ENCODE data around the gene CDC73. TPM values are rescaled to one million over a fixed set of nuclear protein-coding genes. Genes with fewer than 3 reads are reported as not detected.
"Not testable (repeated sequence)": the region's sequence is repeated elsewhere in the genome, so short reads cannot be mapped to it uniquely, and the experiment has no call there.

CDC73 gene
- total RNA-seq, 1 donor from 2014 or later = 25.6 TPM

DNA sequence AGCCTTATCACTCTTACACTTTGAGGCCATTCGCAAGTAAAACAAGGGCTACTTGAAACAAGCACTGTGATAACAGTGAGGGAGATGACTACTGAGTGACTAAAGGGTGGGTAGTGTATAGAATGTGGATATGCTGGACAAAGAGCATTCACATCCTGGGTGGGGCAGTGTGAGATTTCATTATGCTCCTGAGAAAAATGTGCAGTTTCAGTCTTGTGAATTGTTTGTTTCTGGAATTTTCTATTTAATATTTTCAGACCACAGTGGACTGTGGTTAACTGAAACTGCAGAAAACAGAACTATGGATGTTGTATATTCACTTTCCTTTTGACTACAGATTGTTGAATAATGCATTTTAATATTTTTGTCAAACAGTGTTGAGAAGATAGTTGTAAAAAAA lies 89.7 kb downstream of the CDC73 start:
- Histone ChIP-seq H3K9me3 (ENCODE audit: control insufficient read depth in 3 of 3, low read length in 3 of 3) (no peaks in the 10 kb centered on the region), H3K4me1 (ENCODE audit: control insufficient read depth in 3 of 3, insufficient read depth in 3 of 3, low read length in 3 of 3) (no peaks in the 10 kb centered on the region), H3K27me3 (ENCODE audit: control insufficient read depth in 3 of 3, insufficient read depth in 3 of 3, low read length in 3 of 3) (no peaks in the 10 kb centered on the region), H3K9ac (ENCODE audit: low read depth in 1 of 3, low read length in 3 of 3) (no peak overlapping the region), H3K27ac (ENCODE audit: low read depth, low read length) (no peak overlapping the region), H3K36me3 (ENCODE audit: control insufficient read depth in 3 of 3, insufficient read depth in 3 of 3, low read length in 3 of 3) (peaks cover 3 to 5% (median 3%) of the 10 kb centered on the region in 3 donors), H3K4me3 (ENCODE audit: low read length in 3 of 3) (no peak overlapping the region)

DNA sequence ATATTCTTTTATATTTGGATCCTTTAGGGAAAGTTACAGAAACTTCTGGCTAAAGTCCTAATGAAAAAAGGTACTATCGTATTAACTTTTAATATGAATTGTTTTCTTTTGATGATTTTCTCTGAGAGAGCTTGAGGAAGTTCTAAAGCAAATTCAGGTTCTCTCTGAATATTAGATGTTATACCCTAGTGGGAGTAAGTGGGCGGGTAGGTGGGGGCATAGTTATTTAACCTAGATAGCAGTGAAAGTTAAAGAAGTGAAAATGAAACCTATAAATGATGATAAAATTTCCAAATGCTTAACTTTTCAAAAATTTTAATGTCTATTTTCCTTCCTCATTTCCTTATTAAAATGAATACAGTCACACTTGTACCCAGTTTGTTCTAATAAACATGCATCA lies 90.8 kb downstream of the CDC73 start:
- H3K4me3 ChIP-seq (ENCODE audit: low read length in 3 of 3) = no peak overlapping the region
- no peaks in the 10 kb centered on the region for H3K9me3 ChIP-seq (ENCODE audit: control insufficient read depth in 3 of 3, low read length in 3 of 3)
- no peaks in the 10 kb centered on the region for H3K27me3 ChIP-seq (ENCODE audit: control insufficient read depth in 3 of 3, insufficient read depth in 3 of 3, low read length in 3 of 3)
- no peak overlapping the region for H3K27ac ChIP-seq (ENCODE audit: low read depth, low read length)
- H3K36me3 ChIP-seq (ENCODE audit: control insufficient read depth in 3 of 3, insufficient read depth in 3 of 3, low read length in 3 of 3) = peaks cover 3 to 13% (median 6%) of the 10 kb centered on the region in 3 donors
- no peaks in the 10 kb centered on the region for H3K4me1 ChIP-seq (ENCODE audit: control insufficient read depth in 3 of 3, insufficient read depth in 3 of 3, low read length in 3 of 3)
- H3K9ac ChIP-seq (ENCODE audit: low read depth in 1 of 3, low read length in 3 of 3) = no peak overlapping the region

DNA sequence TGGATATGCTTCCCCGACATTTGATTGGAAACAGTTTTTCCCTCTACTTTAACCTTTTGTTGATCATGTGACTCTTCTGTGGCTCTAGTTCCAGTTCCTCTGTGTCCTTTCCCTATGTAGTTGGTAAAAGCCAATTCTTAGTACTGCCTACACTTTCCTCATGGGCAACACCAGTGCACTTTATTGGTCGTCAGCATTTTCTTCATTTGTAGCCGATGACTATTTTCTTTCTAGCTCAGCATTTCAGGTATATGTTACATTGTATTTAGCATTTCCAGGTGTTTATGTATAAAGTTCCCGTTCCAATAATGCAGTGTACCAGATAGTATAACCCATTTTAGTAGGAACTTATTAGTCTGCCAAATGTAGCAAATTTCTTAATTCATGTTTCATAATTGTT lies 92.2 kb downstream of the CDC73 start:
- Histone ChIP-seq H3K4me1 (ENCODE audit: control insufficient read depth in 3 of 3, insufficient read depth in 3 of 3, low read length in 3 of 3) (no peaks in the 10 kb centered on the region), H3K4me3 (ENCODE audit: low read length in 3 of 3) (no peak overlapping the region), H3K9ac (ENCODE audit: low read depth in 1 of 3, low read length in 3 of 3) (no peak overlapping the region), H3K9me3 (ENCODE audit: control insufficient read depth in 3 of 3, low read length in 3 of 3) (no peaks in the 10 kb centered on the region), H3K27me3 (ENCODE audit: control insufficient read depth in 3 of 3, insufficient read depth in 3 of 3, low read length in 3 of 3) (no peaks in the 10 kb centered on the region), H3K36me3 (ENCODE audit: control insufficient read depth in 3 of 3, insufficient read depth in 3 of 3, low read length in 3 of 3) (peaks cover 3 to 14% (median 6%) of the 10 kb centered on the region in 3 donors), H3K27ac (ENCODE audit: low read depth, low read length) (no peak overlapping the region)

DNA sequence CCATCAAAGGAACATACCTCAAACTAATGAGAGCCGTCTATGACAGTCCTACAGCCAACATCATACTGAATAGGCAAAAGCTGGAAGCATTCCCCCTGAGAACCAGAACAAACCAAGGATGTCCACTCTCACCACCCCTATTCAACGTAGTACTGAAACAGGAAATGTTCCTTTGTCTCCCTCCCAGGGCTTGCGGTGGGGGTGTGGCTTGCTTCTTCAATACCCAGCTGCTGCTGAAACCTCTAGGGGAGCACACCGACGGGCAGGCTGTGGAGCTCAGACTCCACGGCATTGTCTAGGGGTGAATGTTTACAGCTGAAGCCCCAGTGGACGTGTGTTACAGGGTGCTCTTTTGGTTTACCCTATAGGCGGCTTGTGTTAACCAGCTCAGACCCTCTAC lies 95.1 kb downstream of the CDC73 start:
- Histone ChIP-seq H3K9me3 (ENCODE audit: control insufficient read depth in 3 of 3, low read length in 3 of 3) (no peaks in the 10 kb centered on the region), H3K27ac (ENCODE audit: low read depth, low read length) (no peak overlapping the region), H3K36me3 (ENCODE audit: control insufficient read depth in 3 of 3, insufficient read depth in 3 of 3, low read length in 3 of 3) (peaks cover 6 to 14% (median 7%) of the 10 kb centered on the region in 3 donors), H3K4me3 (ENCODE audit: low read length in 3 of 3) (no peak overlapping the region), H3K27me3 (ENCODE audit: control insufficient read depth in 3 of 3, insufficient read depth in 3 of 3, low read length in 3 of 3) (no peaks in the 10 kb centered on the region), H3K9ac (ENCODE audit: low read depth in 1 of 3, low read length in 3 of 3) (no peak overlapping the region), H3K4me1 (ENCODE audit: control insufficient read depth in 3 of 3, insufficient read depth in 3 of 3, low read length in 3 of 3) (no peaks in the 10 kb centered on the region)

DNA sequence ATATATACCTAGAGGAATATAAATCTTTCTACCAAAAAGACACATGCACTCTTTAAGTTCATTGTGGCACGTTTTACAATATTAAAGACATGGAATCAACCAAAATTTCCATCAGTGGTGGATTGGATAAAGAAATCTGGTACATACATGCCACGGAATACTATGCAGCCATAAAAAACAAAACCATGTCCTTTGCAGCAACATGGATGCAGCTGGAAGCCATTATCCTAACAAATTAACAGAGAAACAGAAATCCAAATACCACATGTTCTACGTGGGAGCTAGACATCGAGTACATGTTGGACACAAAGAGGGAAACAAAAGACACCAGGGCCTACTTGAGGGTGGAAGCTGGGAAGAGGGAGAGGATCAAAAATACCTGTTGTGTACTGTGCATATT lies 97.6 kb downstream of the CDC73 start:
- Histone ChIP-seq H3K9ac (ENCODE audit: low read depth in 1 of 3, low read length in 3 of 3) (no peak overlapping the region), H3K36me3 (ENCODE audit: control insufficient read depth in 3 of 3, insufficient read depth in 3 of 3, low read length in 3 of 3) (peaks cover 4 to 9% (median 4%) of the 10 kb centered on the region in 3 donors), H3K27ac (ENCODE audit: low read depth, low read length) (no peak overlapping the region), H3K27me3 (ENCODE audit: control insufficient read depth in 3 of 3, insufficient read depth in 3 of 3, low read length in 3 of 3) (no peaks in the 10 kb centered on the region), H3K4me1 (ENCODE audit: control insufficient read depth in 3 of 3, insufficient read depth in 3 of 3, low read length in 3 of 3) (no peaks in the 10 kb centered on the region), H3K4me3 (ENCODE audit: low read length in 3 of 3) (no peak overlapping the region), H3K9me3 (ENCODE audit: control insufficient read depth in 3 of 3, low read length in 3 of 3) (no peaks in the 10 kb centered on the region)

DNA sequence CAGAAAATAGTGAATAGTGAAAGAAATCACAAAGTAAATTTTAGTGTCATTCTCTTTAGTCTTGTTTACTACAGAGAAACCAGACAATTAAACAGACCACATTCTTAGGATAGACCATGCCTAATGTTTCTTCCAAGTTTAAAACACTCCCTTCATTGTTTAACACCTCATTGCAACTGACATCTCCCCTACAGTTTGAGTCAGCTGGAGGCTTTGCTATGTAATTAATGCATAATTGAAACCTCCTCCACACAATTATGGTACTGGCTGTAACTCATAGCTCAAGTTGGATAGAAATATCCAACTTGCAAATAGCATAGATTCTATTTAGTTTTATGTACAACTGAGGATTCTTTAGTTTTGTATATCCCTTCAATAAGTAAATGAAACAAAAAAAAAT lies 99.8 kb downstream of the CDC73 start:
- no peak overlapping the region for H3K4me3 ChIP-seq (ENCODE audit: low read length in 3 of 3)
- peaks cover 4 to 9% (median 4%) of the 10 kb centered on the region in 3 donors for H3K36me3 ChIP-seq (ENCODE audit: control insufficient read depth in 3 of 3, insufficient read depth in 3 of 3, low read length in 3 of 3)
- no peaks in the 10 kb centered on the region for H3K9me3 ChIP-seq (ENCODE audit: control insufficient read depth in 3 of 3, low read length in 3 of 3)
- H3K4me1 ChIP-seq (ENCODE audit: control insufficient read depth in 3 of 3, insufficient read depth in 3 of 3, low read length in 3 of 3) = no peaks in the 10 kb centered on the region
- H3K9ac ChIP-seq (ENCODE audit: low read depth in 1 of 3, low read length in 3 of 3) = no peak overlapping the region
- H3K27me3 ChIP-seq (ENCODE audit: control insufficient read depth in 3 of 3, insufficient read depth in 3 of 3, low read length in 3 of 3) = no peaks in the 10 kb centered on the region
- no peak overlapping the region for H3K27ac ChIP-seq (ENCODE audit: low read depth, low read length)

DNA sequence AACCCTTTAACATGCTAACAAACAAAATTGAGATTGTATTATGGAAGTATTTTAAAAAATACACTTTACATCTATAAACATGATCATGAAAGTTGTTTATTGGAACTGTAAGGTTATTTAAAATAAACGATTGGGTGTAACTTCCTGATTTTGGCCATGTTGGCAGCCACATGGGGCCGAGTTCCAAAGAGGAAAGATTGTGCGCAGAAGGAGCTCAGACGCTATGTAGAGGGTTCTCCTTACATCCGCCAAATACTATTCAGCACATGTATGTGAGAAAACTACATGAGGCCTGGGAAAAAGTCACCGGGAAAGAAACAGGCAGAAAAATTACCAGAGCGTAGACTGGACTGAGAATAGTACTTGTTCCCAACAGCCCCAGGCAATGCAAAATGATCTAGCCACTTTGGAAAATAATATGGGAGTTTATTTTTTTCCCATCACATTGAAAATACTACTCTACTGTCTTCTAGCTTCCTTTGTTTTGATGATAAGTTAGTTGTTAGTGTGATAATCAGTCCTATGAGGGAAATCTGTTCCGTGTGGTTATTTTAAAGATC lies 100.3 kb downstream of the CDC73 start:
- no peaks in the 10 kb centered on the region for H3K4me1 ChIP-seq (ENCODE audit: control insufficient read depth in 3 of 3, insufficient read depth in 3 of 3, low read length in 3 of 3)
- no peaks in the 10 kb centered on the region for H3K9me3 ChIP-seq (ENCODE audit: control insufficient read depth in 3 of 3, low read length in 3 of 3)
- no peak overlapping the region for H3K4me3 ChIP-seq (ENCODE audit: low read length in 3 of 3)
- H3K27me3 ChIP-seq (ENCODE audit: control insufficient read depth in 3 of 3, insufficient read depth in 3 of 3, low read length in 3 of 3) = no peaks in the 10 kb centered on the region
- no peak overlapping the region for H3K9ac ChIP-seq (ENCODE audit: low read depth in 1 of 3, low read length in 3 of 3)
- H3K27ac ChIP-seq (ENCODE audit: low read depth, low read length) = no peak overlapping the region
- H3K36me3 ChIP-seq (ENCODE audit: control insufficient read depth in 3 of 3, insufficient read depth in 3 of 3, low read length in 3 of 3) = peaks cover 4 to 6% (median 4%) of the 10 kb centered on the region in 3 donors

DNA sequence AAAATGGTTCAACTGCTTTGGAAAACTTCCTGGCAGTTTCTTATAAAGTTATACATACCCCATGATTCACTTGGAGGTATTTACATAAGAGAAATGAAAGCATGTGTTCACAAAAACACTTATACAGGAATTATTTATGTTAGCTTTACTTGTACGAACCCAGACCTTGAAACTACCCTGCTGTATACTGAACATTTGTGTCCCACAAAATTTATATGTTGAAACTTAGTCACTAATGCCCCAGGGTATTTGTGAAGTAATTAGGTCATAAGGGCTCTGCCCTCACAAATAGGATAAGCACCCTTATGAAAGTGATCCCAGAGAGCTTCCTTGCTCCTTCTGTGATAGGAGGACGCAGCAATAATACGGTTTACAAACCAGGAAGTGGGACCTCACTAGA lies 107.3 kb downstream of the CDC73 start:
- Histone ChIP-seq H3K27ac (ENCODE audit: low read depth, low read length) (no peak overlapping the region), H3K36me3 (ENCODE audit: control insufficient read depth in 3 of 3, insufficient read depth in 3 of 3, low read length in 3 of 3) (peaks cover 0 to 4% (median 0%) of the 10 kb centered on the region in 3 donors), H3K27me3 (ENCODE audit: control insufficient read depth in 3 of 3, insufficient read depth in 3 of 3, low read length in 3 of 3) (no peaks in the 10 kb centered on the region), H3K9ac (ENCODE audit: low read depth in 1 of 3, low read length in 3 of 3) (no peak overlapping the region), H3K9me3 (ENCODE audit: control insufficient read depth in 3 of 3, low read length in 3 of 3) (no peaks in the 10 kb centered on the region), H3K4me1 (ENCODE audit: control insufficient read depth in 3 of 3, insufficient read depth in 3 of 3, low read length in 3 of 3) (no peaks in the 10 kb centered on the region), H3K4me3 (ENCODE audit: low read length in 3 of 3) (no peak overlapping the region)

DNA sequence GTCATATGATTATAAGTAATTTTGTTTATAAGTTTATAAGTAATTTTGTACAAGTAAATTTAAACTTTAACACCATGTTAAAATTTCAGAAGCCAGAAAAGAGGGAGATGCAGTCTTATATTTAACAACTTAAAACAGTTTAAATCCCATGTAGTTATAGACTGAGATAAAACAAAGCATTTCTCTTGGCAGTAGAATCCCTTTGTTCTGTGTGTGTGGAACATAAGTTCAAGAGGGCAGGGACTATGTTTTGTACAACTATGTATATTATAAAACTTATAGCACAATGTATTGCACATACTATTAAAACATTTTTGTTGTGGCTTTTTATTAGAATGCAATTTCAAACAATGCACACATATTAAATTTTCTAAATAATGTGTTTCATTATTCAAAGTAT lies 109.3 kb downstream of the CDC73 start:
- not testable (repeated sequence) for H3K4me3 ChIP-seq (ENCODE audit: low read length in 3 of 3); H3K9me3 ChIP-seq (ENCODE audit: control insufficient read depth in 3 of 3, low read length in 3 of 3); H3K27me3 ChIP-seq (ENCODE audit: control insufficient read depth in 3 of 3, insufficient read depth in 3 of 3, low read length in 3 of 3); H3K4me1 ChIP-seq (ENCODE audit: control insufficient read depth in 3 of 3, insufficient read depth in 3 of 3, low read length in 3 of 3); H3K36me3 ChIP-seq (ENCODE audit: control insufficient read depth in 3 of 3, insufficient read depth in 3 of 3, low read length in 3 of 3); H3K27ac ChIP-seq (ENCODE audit: low read depth, low read length); H3K9ac ChIP-seq (ENCODE audit: low read depth in 1 of 3, low read length in 3 of 3)

DNA sequence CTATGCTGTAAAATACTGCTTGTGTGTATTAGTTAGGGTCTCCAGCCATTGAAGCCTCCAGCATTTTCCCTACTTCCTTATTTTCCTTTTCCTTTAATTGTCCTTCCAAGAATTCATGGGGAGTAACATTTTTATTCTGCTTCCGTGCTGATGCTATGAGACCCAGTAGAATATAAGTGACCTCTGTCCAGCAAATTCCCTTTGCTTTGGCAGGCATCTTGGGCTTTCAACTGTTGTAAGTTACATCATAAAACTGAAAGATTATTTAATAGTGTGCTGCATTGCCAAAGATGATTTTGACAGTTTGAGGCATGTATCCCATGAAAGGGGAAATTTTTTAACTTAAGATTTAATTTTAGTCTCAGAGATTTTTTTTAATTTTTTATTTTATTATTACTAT lies 112.7 kb downstream of the CDC73 start:
- no peak overlapping the region for H3K27ac ChIP-seq (ENCODE audit: low read depth, low read length)
- no peak overlapping the region for H3K4me3 ChIP-seq (ENCODE audit: low read length in 3 of 3)
- H3K4me1 ChIP-seq (ENCODE audit: control insufficient read depth in 3 of 3, insufficient read depth in 3 of 3, low read length in 3 of 3) = no peaks in the 10 kb centered on the region
- H3K9me3 ChIP-seq (ENCODE audit: control insufficient read depth in 3 of 3, low read length in 3 of 3) = no peaks in the 10 kb centered on the region
- peaks cover 3 to 17% (median 10%) of the 10 kb centered on the region in 3 donors for H3K36me3 ChIP-seq (ENCODE audit: control insufficient read depth in 3 of 3, insufficient read depth in 3 of 3, low read length in 3 of 3)
- no peak overlapping the region for H3K9ac ChIP-seq (ENCODE audit: low read depth in 1 of 3, low read length in 3 of 3)
- no peaks in the 10 kb centered on the region for H3K27me3 ChIP-seq (ENCODE audit: control insufficient read depth in 3 of 3, insufficient read depth in 3 of 3, low read length in 3 of 3)

All from skeletal muscle tissue (tissue), 4 donors.